ENCODE results near the gene CD96. TPM values are rescaled to one million over a fixed set of nuclear protein-coding genes. Genes with fewer than 3 reads are reported as not detected.
"Not testable (repeated sequence)": the region's sequence is repeated elsewhere in the genome, so short reads cannot be mapped to it uniquely, and the experiment has no call there.

The CD96 gene
- total and polyA plus RNA-seq, 9 donors = 0.13 to 3.0 (median 0.72) TPM

DNA sequence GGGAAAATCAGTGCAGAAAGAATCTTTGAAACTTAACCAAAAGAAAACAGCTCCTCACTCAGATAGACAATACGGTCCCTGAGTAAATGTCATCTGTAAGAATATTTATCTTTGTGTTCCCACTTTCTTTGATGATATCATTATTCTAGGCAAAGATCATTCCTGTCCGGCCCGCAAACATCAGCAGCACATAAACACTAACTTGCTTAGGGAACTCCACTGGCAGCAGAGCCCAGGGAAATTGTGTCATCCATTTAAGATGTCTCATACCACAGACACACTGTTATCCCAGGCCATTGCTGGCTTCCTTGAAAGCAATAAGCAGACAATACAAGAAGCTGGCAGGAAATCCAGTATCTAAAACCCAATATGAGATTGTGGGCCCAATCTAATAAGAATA, 20.1 kb upstream of the CD96 start:
- H3K4me3 ChIP-seq = no peak overlapping the region

DNA sequence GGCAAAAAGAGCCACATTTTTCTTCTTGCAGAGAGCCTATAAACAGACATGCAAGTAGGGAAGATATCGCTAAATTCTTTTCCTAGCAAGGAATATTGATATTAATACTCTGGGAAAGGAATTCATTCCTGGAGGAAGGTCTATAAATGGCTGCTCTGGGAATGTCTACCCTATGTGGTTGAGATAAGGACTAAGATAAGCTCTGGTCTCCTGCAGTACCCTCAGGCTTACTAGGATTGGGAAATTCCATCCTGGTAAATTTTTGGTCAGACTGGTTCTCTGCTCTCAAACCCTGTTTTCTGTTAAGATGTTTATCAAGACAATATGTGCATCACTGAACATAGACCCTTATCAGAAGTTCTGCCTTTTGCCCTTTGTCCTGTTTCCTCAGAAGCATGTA, 17.5 kb upstream of the CD96 start:
- H3K36me3 ChIP-seq; H3K27me3 ChIP-seq; H3K4me1 ChIP-seq (ENCODE audit: insufficient read depth); H3K27ac ChIP-seq; H3K9me3 ChIP-seq; intact Hi-C loops (cut with DNase I); DNase-seq; H3K4me3 ChIP-seq: not testable (repeated sequence)
- WGBS, 3 donors = 93 to 98% (median 96%) methylated on average over 1 of the region's 1 CpG

More for the DNA sequence above, 20.1 kb upstream of the CD96 start:
- WGBS, 3 donors = 64 to 74% (median 67%) methylated on average over 3 of the region's 3 CpGs
- no peaks in the 10 kb centered on the region for H3K9me3 ChIP-seq
- DNase-seq = no peak
- H3K27ac ChIP-seq = no peak overlapping the region
- intact Hi-C loops (cut with DNase I) = no loop called here
- no peaks in the 10 kb centered on the region for H3K27me3 ChIP-seq
- TF ChIP-seq EP300 (IDR thresholded peaks at IDR 0.05) = no peak
- TF ChIP-seq, protein P1, sequence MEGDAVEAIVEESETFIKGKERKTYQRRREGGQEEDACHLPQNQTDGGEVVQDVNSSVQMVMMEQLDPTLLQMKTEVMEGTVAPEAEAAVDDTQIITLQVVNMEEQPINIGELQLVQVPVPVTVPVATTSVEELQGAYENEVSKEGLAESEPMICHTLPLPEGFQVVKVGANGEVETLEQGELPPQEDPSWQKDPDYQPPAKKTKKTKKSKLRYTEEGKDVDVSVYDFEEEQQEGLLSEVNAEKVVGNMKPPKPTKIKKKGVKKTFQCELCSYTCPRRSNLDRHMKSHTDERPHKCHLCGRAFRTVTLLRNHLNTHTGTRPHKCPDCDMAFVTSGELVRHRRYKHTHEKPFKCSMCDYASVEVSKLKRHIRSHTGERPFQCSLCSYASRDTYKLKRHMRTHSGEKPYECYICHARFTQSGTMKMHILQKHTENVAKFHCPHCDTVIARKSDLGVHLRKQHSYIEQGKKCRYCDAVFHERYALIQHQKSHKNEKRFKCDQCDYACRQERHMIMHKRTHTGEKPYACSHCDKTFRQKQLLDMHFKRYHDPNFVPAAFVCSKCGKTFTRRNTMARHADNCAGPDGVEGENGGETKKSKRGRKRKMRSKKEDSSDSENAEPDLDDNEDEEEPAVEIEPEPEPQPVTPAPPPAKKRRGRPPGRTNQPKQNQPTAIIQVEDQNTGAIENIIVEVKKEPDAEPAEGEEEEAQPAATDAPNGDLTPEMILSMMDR (IDR thresholded peaks at IDR 0.05) = no peak
- no peak for TF ChIP-seq POLR2A (IDR thresholded peaks at IDR 0.05)
- H3K36me3 ChIP-seq = no peaks in the 10 kb centered on the region
- H3K4me1 ChIP-seq (ENCODE audit: insufficient read depth) = no peaks in the 10 kb centered on the region

DNA sequence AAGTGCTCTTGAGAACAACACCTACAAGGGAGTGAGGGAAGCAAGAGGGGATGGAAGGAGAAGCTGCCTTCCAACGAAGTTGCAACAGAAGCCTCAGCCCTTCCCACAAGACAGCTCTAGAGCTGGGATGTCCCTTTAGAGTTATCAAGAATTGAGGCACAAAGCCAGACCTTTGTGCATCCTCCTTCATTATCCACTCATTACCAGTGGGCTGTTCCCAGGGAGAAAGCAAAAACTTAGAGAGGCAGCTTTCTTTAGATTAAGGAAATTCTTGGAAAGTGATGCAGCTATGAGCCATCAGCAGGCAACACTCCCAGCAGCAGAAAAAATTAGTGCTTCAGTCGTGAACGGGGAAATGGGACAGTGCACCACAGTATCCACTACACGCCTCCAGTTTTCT, 10.6 kb upstream of the CD96 start:
- Histone ChIP-seq H3K4me3 (no peak overlapping the region), H3K27ac (no peak overlapping the region), H3K36me3 (no peaks in the 10 kb centered on the region), H3K9me3 (no peaks in the 10 kb centered on the region), H3K4me1 (ENCODE audit: insufficient read depth) (no peaks in the 10 kb centered on the region), H3K27me3 (no peaks in the 10 kb centered on the region)
- 39 to 47% (median 41%) methylated on average over 4 of the region's 4 CpGs for WGBS, 3 donors
- intact Hi-C loops (cut with DNase I) = no loop called here
- TF ChIP-seq, protein P1 (IDR thresholded peaks at IDR 0.05) = no peak
- no peak for TF ChIP-seq POLR2A (IDR thresholded peaks at IDR 0.05)
- TF ChIP-seq EP300 (IDR thresholded peaks at IDR 0.05) = no peak
- no peak for DNase-seq

DNA sequence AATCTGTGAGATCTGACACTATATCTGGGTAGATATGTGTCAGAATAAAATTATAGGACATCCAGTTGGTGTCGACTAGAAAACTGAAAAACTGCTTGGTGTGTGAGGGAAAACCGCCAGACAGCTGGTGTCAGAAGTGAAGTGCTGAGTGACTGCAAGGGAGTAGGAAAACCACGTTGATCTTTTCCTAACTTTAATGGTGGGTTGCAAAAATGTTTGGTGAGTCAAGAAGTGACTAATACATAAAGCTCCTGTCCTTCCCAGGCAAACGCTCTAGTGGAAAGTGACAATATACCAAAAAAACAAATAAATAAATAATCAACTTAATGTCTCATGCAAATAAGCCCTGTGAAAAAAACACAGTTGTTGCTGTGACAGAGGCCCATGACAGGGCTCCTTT, 7.3 kb upstream of the CD96 start:
- intact Hi-C loops (cut with DNase I) = no loop called here
- H3K27ac ChIP-seq = no peak overlapping the region

DNA sequence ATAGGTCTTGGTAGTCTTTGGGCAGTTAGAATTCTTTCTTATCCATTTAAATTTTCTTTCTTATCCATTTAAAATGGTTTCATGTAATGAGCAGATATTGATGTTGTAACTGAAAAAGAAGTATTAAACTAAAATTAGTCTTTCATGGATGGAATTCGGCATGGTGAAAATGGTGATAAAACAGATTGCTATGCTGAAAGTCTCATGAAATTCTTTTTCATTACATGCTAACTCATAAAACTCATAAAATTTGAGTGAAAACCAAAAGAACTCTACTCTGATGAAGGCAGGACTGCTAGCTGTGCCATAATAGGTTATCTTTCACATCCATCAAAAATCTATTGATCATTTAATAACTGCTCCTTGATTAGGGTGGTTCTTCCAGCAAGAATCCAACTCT, 3.9 kb upstream of the CD96 start:
- intact Hi-C loops (cut with DNase I) = no loop called here
- WGBS, 3 donors = 61 to 79% (median 62%) methylated on average over 1 of the region's 1 CpG
- DNase-seq = no peak
- no peak for TF ChIP-seq EP300 (IDR thresholded peaks at IDR 0.05)
- TF ChIP-seq, protein P1 (IDR thresholded peaks at IDR 0.05) = no peak
- TF ChIP-seq POLR2A (IDR thresholded peaks at IDR 0.05) = no peak
- Histone ChIP-seq H3K9me3 (no peaks in the 10 kb centered on the region), H3K27ac (no peak overlapping the region), H3K4me3 (no peak overlapping the region), H3K4me1 (ENCODE audit: insufficient read depth) (peaks cover 6% of the 10 kb centered on the region), H3K36me3 (no peaks in the 10 kb centered on the region), H3K27me3 (no peaks in the 10 kb centered on the region)

More for the DNA sequence above, 7.3 kb upstream of the CD96 start:
- no peaks in the 10 kb centered on the region for H3K27me3 ChIP-seq
- no peaks in the 10 kb centered on the region for H3K36me3 ChIP-seq
- no peak overlapping the region for H3K4me3 ChIP-seq
- no peaks in the 10 kb centered on the region for H3K9me3 ChIP-seq
- 79 to 86% (median 83%) methylated on average over 4 of the region's 4 CpGs for WGBS, 3 donors
- TF ChIP-seq, protein P1 (IDR thresholded peaks at IDR 0.05) = no peak
- TF ChIP-seq POLR2A (IDR thresholded peaks at IDR 0.05) (no peak), EP300 (IDR thresholded peaks at IDR 0.05) (no peak)
- peaks cover 6% of the 10 kb centered on the region for H3K4me1 ChIP-seq (ENCODE audit: insufficient read depth)
- no peak for DNase-seq

Data from ovary (tissue), 9 donors.